CD4-positive, alpha-beta T cell treated with Interleukin-4 for 4 hours (primary cell): ENCODE data around the gene NPAS3.
A peak's percentile ranks its signal among the peaks of the same experiment; 100 is the strongest.

Source experiments
- DNase-seq: peaks from one replicate; pipeline ENCODE4 v3.0.0-alpha.2; 2020

The NPAS3 gene

GRCh38 chr14:33780035-33780434, 841.4 kb downstream of the NPAS3 start:
- no peak for DNase-seq

- no peak for DNase-seq
Observed at GRCh38 chr14:33781236-33781635, 842.6 kb downstream of the NPAS3 start.

- DNase-seq: no peak
Observed at GRCh38 chr14:33782923-33783322, 844.2 kb downstream of the NPAS3 start.

- no peak for DNase-seq
Observed at GRCh38 chr14:33786091-33786825, 847.6 kb downstream of the NPAS3 start.

GRCh38 chr14:33788161-33788560, 849.5 kb downstream of the NPAS3 start:
- DNase-seq: no peak

- no peak for DNase-seq
Observed at GRCh38 chr14:33790996-33791395, 852.3 kb downstream of the NPAS3 start.

- DNase-seq: no peak
Observed at GRCh38 chr14:33792009-33792719, 853.5 kb downstream of the NPAS3 start.

- peak; percentile 53 for DNase-seq
Observed at GRCh38 chr14:33792720-33793368, 854.2 kb downstream of the NPAS3 start.

GRCh38 chr14:33793398-33794110, 854.9 kb downstream of the NPAS3 start:
- no peak for DNase-seq

GRCh38 chr14:33794791-33795305, 856.2 kb downstream of the NPAS3 start:
- DNase-seq: no peak

GRCh38 chr14:33796356-33796755, 857.7 kb downstream of the NPAS3 start:
- no peak for DNase-seq

GRCh38 chr14:33799705-33800570, 861.3 kb downstream of the NPAS3 start:
- no peak for DNase-seq

- no peak for DNase-seq
Observed at GRCh38 chr14:33800735-33801163, 862.1 kb downstream of the NPAS3 start.

GRCh38 chr14:33802737-33803136, 864.1 kb downstream of the NPAS3 start:
- DNase-seq: no peak

GRCh38 chr14:33805593-33805992, 866.9 kb downstream of the NPAS3 start:
- DNase-seq: no peak

GRCh38 chr14:33806905-33807304, 868.2 kb downstream of the NPAS3 start:
- no peak for DNase-seq

GRCh38 chr14:33808187-33808586, 869.5 kb downstream of the NPAS3 start:
- DNase-seq: no peak

GRCh38 chr14:33809396-33809981, 870.8 kb downstream of the NPAS3 start:
- DNase-seq: no peak

- DNase-seq: no peak
Observed at GRCh38 chr14:33810308-33810707, 871.6 kb downstream of the NPAS3 start.

GRCh38 chr14:33811721-33812120, 873.0 kb downstream of the NPAS3 start:
- DNase-seq: no peak

- no peak for DNase-seq
Observed at GRCh38 chr14:33812181-33812580, 873.5 kb downstream of the NPAS3 start.

- DNase-seq: no peak
Observed at GRCh38 chr14:33812601-33813000, 873.9 kb downstream of the NPAS3 start.
